ENCODE data around the gene ESCO1. TPM values are rescaled to one million over a fixed set of nuclear protein-coding genes. Genes with fewer than 3 reads are reported as not detected.

The ESCO1 gene
- total and polyA plus RNA-seq, 2 donors (not counting 1 experiment from before 2014, with no cell fraction given) = 8.5 to 14.2 TPM

DNA sequence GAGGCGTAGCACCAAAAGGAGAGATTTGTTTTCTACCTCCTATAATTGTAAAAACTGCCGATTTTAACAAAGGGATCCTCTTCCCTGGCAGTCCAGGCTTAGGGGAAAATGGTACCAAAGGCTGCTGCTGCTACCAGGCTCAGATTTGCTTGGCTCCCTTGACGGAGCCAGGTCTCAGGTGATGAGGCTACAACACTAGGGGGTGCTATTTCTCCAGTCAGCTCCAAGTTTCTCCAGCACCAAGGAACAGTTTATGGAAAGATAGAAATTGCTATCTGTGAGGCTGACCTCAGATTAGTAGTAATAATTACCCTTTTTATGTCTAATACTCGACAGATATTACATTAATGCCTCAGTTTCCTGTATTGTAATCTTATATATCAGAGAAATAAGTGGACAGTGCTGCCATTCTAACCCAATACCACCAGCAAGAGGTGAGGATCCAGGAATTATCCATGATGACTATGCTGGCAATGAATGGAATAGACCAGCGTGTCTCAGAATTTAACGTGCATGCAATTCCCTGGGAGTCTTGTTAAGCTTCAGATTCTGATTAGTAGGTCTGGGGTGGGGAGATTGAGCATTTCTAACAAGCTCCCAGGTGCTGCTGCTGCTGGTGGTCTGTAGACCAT is 111.3 kb downstream of the ESCO1 start:
- H3K27ac ChIP-seq (ENCODE audit: insufficient read depth, low read length) = no peak overlapping the region
- H3K4me3 ChIP-seq (replicated peaks in 1 of 4; ENCODE audit: control extremely low read depth in 1 of 4, insufficient read depth in 1 of 4, low read depth in 3 of 4, low read length in 4 of 4) = no peak overlapping the region
- DNase-seq (ENCODE audit: low read depth in 2 of 2) = peak; percentile 41 to 72
- TF ChIP-seq, protein P1, sequence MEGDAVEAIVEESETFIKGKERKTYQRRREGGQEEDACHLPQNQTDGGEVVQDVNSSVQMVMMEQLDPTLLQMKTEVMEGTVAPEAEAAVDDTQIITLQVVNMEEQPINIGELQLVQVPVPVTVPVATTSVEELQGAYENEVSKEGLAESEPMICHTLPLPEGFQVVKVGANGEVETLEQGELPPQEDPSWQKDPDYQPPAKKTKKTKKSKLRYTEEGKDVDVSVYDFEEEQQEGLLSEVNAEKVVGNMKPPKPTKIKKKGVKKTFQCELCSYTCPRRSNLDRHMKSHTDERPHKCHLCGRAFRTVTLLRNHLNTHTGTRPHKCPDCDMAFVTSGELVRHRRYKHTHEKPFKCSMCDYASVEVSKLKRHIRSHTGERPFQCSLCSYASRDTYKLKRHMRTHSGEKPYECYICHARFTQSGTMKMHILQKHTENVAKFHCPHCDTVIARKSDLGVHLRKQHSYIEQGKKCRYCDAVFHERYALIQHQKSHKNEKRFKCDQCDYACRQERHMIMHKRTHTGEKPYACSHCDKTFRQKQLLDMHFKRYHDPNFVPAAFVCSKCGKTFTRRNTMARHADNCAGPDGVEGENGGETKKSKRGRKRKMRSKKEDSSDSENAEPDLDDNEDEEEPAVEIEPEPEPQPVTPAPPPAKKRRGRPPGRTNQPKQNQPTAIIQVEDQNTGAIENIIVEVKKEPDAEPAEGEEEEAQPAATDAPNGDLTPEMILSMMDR (conservative IDR thresholded peaks at IDR 0.05 in 1 of 2, IDR thresholded peaks at IDR 0.05 in 1 of 2; ENCODE audit: low read depth in 1 of 2, low read length in 2 of 2) = peak; percentile 67 to 85
- no peak for TF ChIP-seq EZH2 (IDR thresholded peaks at IDR 0.05; ENCODE audit: low read length, missing control alignments)
- H4K20me1 ChIP-seq (ENCODE audit: control insufficient read depth, extremely low read depth, insufficient read depth, low read length) = no peaks in the 10 kb centered on the region
- no peaks in the 10 kb centered on the region for H3K36me3 ChIP-seq (ENCODE audit: control insufficient read depth, insufficient read depth, low read length)
- no peak overlapping the region for H2AFZ ChIP-seq (ENCODE audit: low read length)
- H3K4me2 ChIP-seq (ENCODE audit: extremely low read depth, insufficient read depth, low read length) = no peak overlapping the region
- H3K9ac ChIP-seq (ENCODE audit: insufficient read depth, low read length) = no peak overlapping the region
- no peaks in the 10 kb centered on the region for H3K27me3 ChIP-seq (ENCODE audit: control insufficient read depth, insufficient read depth, low read length)
- no peaks in the 10 kb centered on the region for H3K4me1 ChIP-seq (ENCODE audit: control insufficient read depth, extremely low read depth, insufficient read depth, low read length)
- no peaks in the 10 kb centered on the region for H3K9me3 ChIP-seq (ENCODE audit: control insufficient read depth, insufficient read depth, low read depth, low read length)
- H3K79me2 ChIP-seq (ENCODE audit: control insufficient read depth, insufficient read depth, low read length) = no peaks in the 10 kb centered on the region

DNA sequence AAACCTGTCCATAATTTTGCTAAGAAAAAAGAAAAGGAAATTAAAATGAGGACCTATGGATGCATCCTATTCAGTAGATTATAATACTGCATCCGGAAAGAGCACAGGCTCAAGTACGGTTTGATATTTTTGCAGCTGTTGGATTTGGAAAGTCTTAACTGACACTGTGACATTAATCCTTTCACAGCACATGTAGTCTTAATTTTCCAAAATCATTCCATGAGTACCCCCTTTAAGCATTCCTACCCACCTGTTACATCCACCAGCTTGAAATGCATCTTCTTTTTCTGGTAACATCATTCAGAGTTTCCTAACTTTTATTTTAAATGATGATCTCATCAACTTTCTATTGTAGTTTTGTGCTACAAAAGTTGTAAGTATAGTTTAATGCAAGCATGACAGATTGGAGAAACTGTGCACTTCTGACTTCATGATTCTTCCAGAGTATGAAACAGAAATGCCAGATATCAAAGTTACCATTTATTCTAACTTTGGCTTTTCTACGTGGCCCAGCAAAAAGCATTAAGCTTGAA is 113.5 kb downstream of the ESCO1 start:
- Histone ChIP-seq H3K9ac (ENCODE audit: insufficient read depth, low read length) (no peak overlapping the region), H3K4me2 (ENCODE audit: extremely low read depth, insufficient read depth, low read length) (no peak overlapping the region), H3K4me1 (ENCODE audit: control insufficient read depth, extremely low read depth, insufficient read depth, low read length) (no peaks in the 10 kb centered on the region), H3K27me3 (ENCODE audit: control insufficient read depth, insufficient read depth, low read length) (no peaks in the 10 kb centered on the region), H3K36me3 (ENCODE audit: control insufficient read depth, insufficient read depth, low read length) (no peaks in the 10 kb centered on the region), H3K4me3 (replicated peaks in 1 of 4; ENCODE audit: control extremely low read depth in 1 of 4, insufficient read depth in 1 of 4, low read depth in 3 of 4, low read length in 4 of 4) (no peak overlapping the region), H4K20me1 (ENCODE audit: control insufficient read depth, extremely low read depth, insufficient read depth, low read length) (no peaks in the 10 kb centered on the region), H3K79me2 (ENCODE audit: control insufficient read depth, insufficient read depth, low read length) (no peaks in the 10 kb centered on the region), H3K9me3 (ENCODE audit: control insufficient read depth, insufficient read depth, low read depth, low read length) (no peaks in the 10 kb centered on the region), H2AFZ (ENCODE audit: low read length) (no peak overlapping the region), H3K27ac (ENCODE audit: insufficient read depth, low read length) (no peak overlapping the region)
- TF ChIP-seq, protein P1 (conservative IDR thresholded peaks at IDR 0.05 in 1 of 2, IDR thresholded peaks at IDR 0.05 in 1 of 2; ENCODE audit: low read depth in 1 of 2, low read length in 2 of 2) = no peak
- TF ChIP-seq EZH2 (IDR thresholded peaks at IDR 0.05; ENCODE audit: low read length, missing control alignments) = no peak
- DNase-seq (ENCODE audit: low read depth in 2 of 2) = no peak

DNA sequence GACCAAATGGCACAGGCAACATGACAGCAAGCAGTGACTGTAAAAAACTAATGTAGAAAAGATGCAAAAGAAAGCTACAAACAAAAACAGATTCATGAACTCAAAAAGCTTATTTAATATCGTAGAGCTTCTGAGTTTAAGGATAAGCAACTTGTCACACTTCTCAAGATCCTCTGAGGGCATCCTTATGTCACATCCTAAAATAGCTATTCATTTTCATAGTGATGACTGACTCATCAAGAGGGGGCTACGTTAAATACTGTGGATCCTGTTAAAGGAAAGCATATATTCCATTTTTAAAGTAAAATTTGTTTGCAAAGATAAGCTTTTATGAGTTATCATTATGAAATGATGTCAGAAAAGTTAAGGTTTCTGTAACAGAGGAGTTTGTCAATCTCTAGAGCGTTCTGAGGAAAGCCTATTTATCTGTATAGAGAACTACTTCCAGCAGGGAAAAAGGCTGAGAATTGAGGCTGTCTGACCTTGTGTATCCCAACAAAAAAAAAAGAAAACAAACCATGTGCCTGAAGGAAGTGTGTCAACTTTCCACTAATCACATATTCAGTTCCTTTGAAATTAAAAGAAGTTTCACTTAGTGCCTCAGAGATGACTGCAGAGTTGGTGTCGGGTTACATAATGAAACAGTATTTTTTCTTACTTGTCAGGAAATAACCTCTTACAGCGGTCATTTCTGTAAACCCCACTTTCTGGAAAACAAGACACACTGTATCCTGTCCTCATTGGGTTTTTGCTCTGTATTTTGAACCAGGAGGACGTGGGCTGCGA is 115.5 kb downstream of the ESCO1 start:
- no peaks in the 10 kb centered on the region for H3K4me1 ChIP-seq (ENCODE audit: control insufficient read depth, extremely low read depth, insufficient read depth, low read length)
- H3K79me2 ChIP-seq (ENCODE audit: control insufficient read depth, insufficient read depth, low read length) = no peaks in the 10 kb centered on the region
- no peaks in the 10 kb centered on the region for H3K9me3 ChIP-seq (ENCODE audit: control insufficient read depth, insufficient read depth, low read depth, low read length)
- TF ChIP-seq EZH2 (IDR thresholded peaks at IDR 0.05; ENCODE audit: low read length, missing control alignments) = no peak
- TF ChIP-seq, protein P1 (conservative IDR thresholded peaks at IDR 0.05 in 1 of 2, IDR thresholded peaks at IDR 0.05 in 1 of 2; ENCODE audit: low read depth in 1 of 2, low read length in 2 of 2) = no peak
- no peak overlapping the region for H3K27ac ChIP-seq (ENCODE audit: insufficient read depth, low read length)
- H3K27me3 ChIP-seq (ENCODE audit: control insufficient read depth, insufficient read depth, low read length) = no peaks in the 10 kb centered on the region
- no peak overlapping the region for H3K9ac ChIP-seq (ENCODE audit: insufficient read depth, low read length)
- no peaks in the 10 kb centered on the region for H3K36me3 ChIP-seq (ENCODE audit: control insufficient read depth, insufficient read depth, low read length)
- peak; percentile 32 to 53 for DNase-seq (ENCODE audit: low read depth in 2 of 2)
- H3K4me2 ChIP-seq (ENCODE audit: extremely low read depth, insufficient read depth, low read length) = peak overlapping the region; percentile 29
- H3K4me3 ChIP-seq (replicated peaks in 1 of 4; ENCODE audit: control extremely low read depth in 1 of 4, insufficient read depth in 1 of 4, low read depth in 3 of 4, low read length in 4 of 4) = no peak overlapping the region
- H2AFZ ChIP-seq (ENCODE audit: low read length) = no peak overlapping the region
- H4K20me1 ChIP-seq (ENCODE audit: control insufficient read depth, extremely low read depth, insufficient read depth, low read length) = no peaks in the 10 kb centered on the region
